ENCODE data around the gene NEK4. TPM values are rescaled to one million over a fixed set of nuclear protein-coding genes. Genes with fewer than 3 reads are reported as not detected.
A peak's percentile ranks its signal among the peaks of the same experiment; 100 is the strongest.

Gene NEK4
- total and polyA plus RNA-seq, 5 donors from 2014 or later: 6.3 to 13.9 (median 7.7) TPM

- H3K27me3 Mint-ChIP-seq: no peaks in the 10 kb centered on the region
- H3K4me3 ChIP-seq (ENCODE audit: low read depth, low read length): no peak overlapping the region
- H3K27ac ChIP-seq (ENCODE audit: insufficient read depth, low read length, poor library complexity, severe bottlenecking): no peak overlapping the region
- H3K27ac Mint-ChIP-seq: peak overlapping the region in 1 of 3 donors; percentile 17
- H3K9me3 ChIP-seq (ENCODE audit: control insufficient read depth in 2 of 2, low read length in 2 of 2): no peaks in the 10 kb centered on the region
- no peak overlapping the region for H3K4me3 Mint-ChIP-seq
- no peaks in the 10 kb centered on the region for H3K36me3 ChIP-seq (ENCODE audit: control insufficient read depth, insufficient read depth, low read length)
- no peaks in the 10 kb centered on the region for H3K4me1 ChIP-seq (ENCODE audit: control insufficient read depth, insufficient read depth, low read length, poor library complexity, severe bottlenecking)
- no peak for ATAC-seq (ENCODE audit: low read depth in 2 of 2)
- no peak for DNase-seq
- H3K36me3 Mint-ChIP-seq: no peaks in the 10 kb centered on the region
- no peaks in the 10 kb centered on the region for H3K27me3 ChIP-seq (ENCODE audit: control insufficient read depth, insufficient read depth, low read length)
- H3K4me1 Mint-ChIP-seq: no peaks in the 10 kb centered on the region
- H3K9me3 Mint-ChIP-seq: no peaks in the 10 kb centered on the region
Measured at GRCh38 chr3:52787672-52788625, 17.2 kb upstream of the NEK4 start.

GRCh38 chr3:52787246-52787645 is 16.5 kb upstream of the NEK4 start:
- DNase-seq (no peak), ATAC-seq (ENCODE audit: low read depth in 2 of 2) (no peak)
- no peak overlapping the region for H3K4me3 ChIP-seq (ENCODE audit: low read depth, low read length)
- H3K9me3 Mint-ChIP-seq: no peaks in the 10 kb centered on the region
- H3K36me3 Mint-ChIP-seq: no peaks in the 10 kb centered on the region
- H3K4me1 Mint-ChIP-seq: no peaks in the 10 kb centered on the region
- peaks cover 4% of the 10 kb centered on the region for H3K27me3 Mint-ChIP-seq
- no peak overlapping the region for H3K27ac ChIP-seq (ENCODE audit: insufficient read depth, low read length, poor library complexity, severe bottlenecking)
- H3K9me3 ChIP-seq (ENCODE audit: control insufficient read depth in 2 of 2, low read length in 2 of 2): no peaks in the 10 kb centered on the region
- no peak overlapping the region for H3K4me3 Mint-ChIP-seq
- H3K27me3 ChIP-seq (ENCODE audit: control insufficient read depth, insufficient read depth, low read length): no peaks in the 10 kb centered on the region
- H3K4me1 ChIP-seq (ENCODE audit: control insufficient read depth, insufficient read depth, low read length, poor library complexity, severe bottlenecking): no peaks in the 10 kb centered on the region
- peak overlapping the region in 1 of 3 donors; percentile 46 for H3K27ac Mint-ChIP-seq
- H3K36me3 ChIP-seq (ENCODE audit: control insufficient read depth, insufficient read depth, low read length): no peaks in the 10 kb centered on the region

GRCh38 chr3:52786330-52787215 is 15.8 kb upstream of the NEK4 start:
- Histone ChIP-seq H3K4me1 (ENCODE audit: control insufficient read depth, insufficient read depth, low read length, poor library complexity, severe bottlenecking) (no peaks in the 10 kb centered on the region), H3K27ac (ENCODE audit: insufficient read depth, low read length, poor library complexity, severe bottlenecking) (no peak overlapping the region), H3K9me3 (ENCODE audit: control insufficient read depth in 2 of 2, low read length in 2 of 2) (no peaks in the 10 kb centered on the region), H3K36me3 (ENCODE audit: control insufficient read depth, insufficient read depth, low read length) (no peaks in the 10 kb centered on the region), H3K4me3 (ENCODE audit: low read depth, low read length) (no peak overlapping the region), H3K27me3 (ENCODE audit: control insufficient read depth, insufficient read depth, low read length) (peaks cover 4% of the 10 kb centered on the region)
- no peak overlapping the region for H3K4me3 Mint-ChIP-seq
- ATAC-seq (ENCODE audit: low read depth in 2 of 2) (no peak), DNase-seq (no peak)
- no peaks in the 10 kb centered on the region for H3K36me3 Mint-ChIP-seq
- peak overlapping the region in 1 of 3 donors; percentile 46 for H3K27ac Mint-ChIP-seq
- H3K27me3 Mint-ChIP-seq: peaks cover 5% of the 10 kb centered on the region
- H3K9me3 Mint-ChIP-seq: no peaks in the 10 kb centered on the region
- H3K4me1 Mint-ChIP-seq: no peaks in the 10 kb centered on the region

GRCh38 chr3:52784931-52785590 is 14.3 kb upstream of the NEK4 start:
- no peaks in the 10 kb centered on the region for H3K36me3 Mint-ChIP-seq
- Histone ChIP-seq H3K4me1 (ENCODE audit: control insufficient read depth, insufficient read depth, low read length, poor library complexity, severe bottlenecking) (no peaks in the 10 kb centered on the region), H3K9me3 (ENCODE audit: control insufficient read depth in 2 of 2, low read length in 2 of 2) (no peaks in the 10 kb centered on the region), H3K4me3 (ENCODE audit: low read depth, low read length) (no peak overlapping the region), H3K36me3 (ENCODE audit: control insufficient read depth, insufficient read depth, low read length) (no peaks in the 10 kb centered on the region), H3K27me3 (ENCODE audit: control insufficient read depth, insufficient read depth, low read length) (peaks cover 4% of the 10 kb centered on the region), H3K27ac (ENCODE audit: insufficient read depth, low read length, poor library complexity, severe bottlenecking) (no peak overlapping the region)
- no peaks in the 10 kb centered on the region for H3K9me3 Mint-ChIP-seq
- peak overlapping the region in 1 of 3 donors; percentile 71 for H3K27ac Mint-ChIP-seq
- H3K27me3 Mint-ChIP-seq: peaks cover 5% of the 10 kb centered on the region
- H3K4me3 Mint-ChIP-seq: no peak overlapping the region
- no peak for ATAC-seq (ENCODE audit: low read depth in 2 of 2)
- no peak for DNase-seq
- H3K4me1 Mint-ChIP-seq: no peaks in the 10 kb centered on the region

- no peak overlapping the region for H3K27ac ChIP-seq (ENCODE audit: insufficient read depth, low read length, poor library complexity, severe bottlenecking)
- ATAC-seq (ENCODE audit: low read depth in 2 of 2) (no peak), DNase-seq (no peak)
- Mint-ChIP-seq H3K36me3 (no peaks in the 10 kb centered on the region), H3K27me3 (peaks cover 10% of the 10 kb centered on the region), H3K4me3 (no peak overlapping the region), H3K27ac (no peak overlapping the region), H3K4me1 (no peaks in the 10 kb centered on the region), H3K9me3 (no peaks in the 10 kb centered on the region)
- no peak overlapping the region for H3K4me3 ChIP-seq (ENCODE audit: low read depth, low read length)
- no peaks in the 10 kb centered on the region for H3K36me3 ChIP-seq (ENCODE audit: control insufficient read depth, insufficient read depth, low read length)
- no peaks in the 10 kb centered on the region for H3K4me1 ChIP-seq (ENCODE audit: control insufficient read depth, insufficient read depth, low read length, poor library complexity, severe bottlenecking)
- H3K27me3 ChIP-seq (ENCODE audit: control insufficient read depth, insufficient read depth, low read length): peaks cover 4% of the 10 kb centered on the region
- H3K9me3 ChIP-seq (ENCODE audit: control insufficient read depth in 2 of 2, low read length in 2 of 2): no peaks in the 10 kb centered on the region
Measured at GRCh38 chr3:52784021-52784621, 13.4 kb upstream of the NEK4 start.

- Mint-ChIP-seq H3K9me3 (no peaks in the 10 kb centered on the region), H3K4me3 (no peak overlapping the region), H3K4me1 (no peaks in the 10 kb centered on the region), H3K36me3 (no peaks in the 10 kb centered on the region), H3K27me3 (peaks cover 15% of the 10 kb centered on the region), H3K27ac (no peak overlapping the region)
- ATAC-seq (ENCODE audit: low read depth in 2 of 2): no peak
- H3K9me3 ChIP-seq (ENCODE audit: control insufficient read depth in 2 of 2, low read length in 2 of 2): no peaks in the 10 kb centered on the region
- H3K27ac ChIP-seq (ENCODE audit: insufficient read depth, low read length, poor library complexity, severe bottlenecking): no peak overlapping the region
- H3K4me3 ChIP-seq (ENCODE audit: low read depth, low read length): no peak overlapping the region
- no peaks in the 10 kb centered on the region for H3K36me3 ChIP-seq (ENCODE audit: control insufficient read depth, insufficient read depth, low read length)
- peaks cover 4% of the 10 kb centered on the region for H3K27me3 ChIP-seq (ENCODE audit: control insufficient read depth, insufficient read depth, low read length)
- DNase-seq: no peak
- H3K4me1 ChIP-seq (ENCODE audit: control insufficient read depth, insufficient read depth, low read length, poor library complexity, severe bottlenecking): no peaks in the 10 kb centered on the region
Measured at GRCh38 chr3:52783211-52783555, 12.4 kb upstream of the NEK4 start.

GRCh38 chr3:52782412-52783210 is 11.9 kb upstream of the NEK4 start:
- no peaks in the 10 kb centered on the region for H3K36me3 ChIP-seq (ENCODE audit: control insufficient read depth, insufficient read depth, low read length)
- peaks cover 4% of the 10 kb centered on the region for H3K27me3 ChIP-seq (ENCODE audit: control insufficient read depth, insufficient read depth, low read length)
- no peaks in the 10 kb centered on the region for H3K4me1 ChIP-seq (ENCODE audit: control insufficient read depth, insufficient read depth, low read length, poor library complexity, severe bottlenecking)
- Mint-ChIP-seq H3K4me3 (no peak overlapping the region), H3K4me1 (no peaks in the 10 kb centered on the region), H3K9me3 (no peaks in the 10 kb centered on the region), H3K36me3 (no peaks in the 10 kb centered on the region), H3K27me3 (peaks cover 15% of the 10 kb centered on the region), H3K27ac (no peak overlapping the region)
- ATAC-seq (ENCODE audit: low read depth in 2 of 2) (no peak), DNase-seq (no peak)
- H3K9me3 ChIP-seq (ENCODE audit: control insufficient read depth in 2 of 2, low read length in 2 of 2): no peaks in the 10 kb centered on the region
- H3K4me3 ChIP-seq (ENCODE audit: low read depth, low read length): no peak overlapping the region
- H3K27ac ChIP-seq (ENCODE audit: insufficient read depth, low read length, poor library complexity, severe bottlenecking): no peak overlapping the region

Data from CD4-positive, CD25-positive, alpha-beta regulatory T cell (primary cell).